ENCODE results near the gene DTNBP1.

Gene DTNBP1

DNA sequence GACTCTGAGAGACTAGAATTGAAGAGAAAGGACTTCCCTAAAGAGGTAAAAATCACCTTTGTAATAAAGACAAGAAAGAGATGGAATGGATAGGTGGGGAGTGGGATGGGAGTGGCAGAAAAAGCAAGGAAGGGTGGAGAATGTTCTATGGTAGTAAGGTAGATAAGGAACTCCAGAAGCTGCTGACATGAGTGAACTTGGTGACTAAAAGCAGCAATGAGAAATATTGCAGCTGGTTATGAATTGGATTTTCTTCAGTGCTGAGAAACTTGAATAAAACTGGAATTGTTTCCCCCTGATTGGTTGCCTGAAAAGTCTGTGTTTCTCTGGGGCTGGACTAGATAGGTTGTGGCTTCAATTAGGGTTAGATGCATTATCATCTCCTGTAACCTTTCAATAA is 15.7 kb upstream of the DTNBP1 start:
- no peak for TF ChIP-seq CTCF (IDR thresholded peaks at IDR 0.05; ENCODE audit: insufficient read depth, missing control alignments)
- DNase-seq (ENCODE audit: insufficient read length, low spot score), result no peak
- no peak for FAIRE-seq

DNA sequence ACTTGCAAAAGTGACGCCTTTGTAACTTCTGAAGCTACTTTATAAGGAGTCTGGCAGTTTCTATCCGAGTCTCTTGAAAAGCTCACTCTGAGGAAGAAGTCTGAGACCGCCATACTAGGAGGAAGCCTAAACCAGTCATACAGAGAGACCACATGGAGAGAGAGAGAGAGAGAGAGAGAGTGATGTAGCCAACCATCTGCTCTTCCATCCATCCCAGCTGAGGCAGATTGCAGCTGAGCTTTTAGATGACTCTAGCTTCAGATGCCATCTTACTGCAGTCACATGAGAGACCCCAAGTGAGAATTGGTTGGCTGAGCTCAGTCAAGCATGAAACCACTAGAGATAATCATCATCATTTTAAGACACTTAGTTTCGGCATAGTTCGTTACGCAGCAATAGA is 15.0 kb upstream of the DTNBP1 start:
- DNase-seq (ENCODE audit: insufficient read length, low spot score) (no peak), FAIRE-seq (no peak)

GRCh38 chr6:15675536-15676220 is 12.8 kb upstream of the DTNBP1 start:
- no peak for DNase-seq (ENCODE audit: insufficient read length, low spot score)
- TF ChIP-seq CTCF (IDR thresholded peaks at IDR 0.05; ENCODE audit: insufficient read depth, missing control alignments), result no peak
- no peak for FAIRE-seq

More for the DNA sequence above, 15.0 kb upstream of the DTNBP1 start:
- TF ChIP-seq CTCF (IDR thresholded peaks at IDR 0.05; ENCODE audit: insufficient read depth, missing control alignments), result no peak

DNA sequence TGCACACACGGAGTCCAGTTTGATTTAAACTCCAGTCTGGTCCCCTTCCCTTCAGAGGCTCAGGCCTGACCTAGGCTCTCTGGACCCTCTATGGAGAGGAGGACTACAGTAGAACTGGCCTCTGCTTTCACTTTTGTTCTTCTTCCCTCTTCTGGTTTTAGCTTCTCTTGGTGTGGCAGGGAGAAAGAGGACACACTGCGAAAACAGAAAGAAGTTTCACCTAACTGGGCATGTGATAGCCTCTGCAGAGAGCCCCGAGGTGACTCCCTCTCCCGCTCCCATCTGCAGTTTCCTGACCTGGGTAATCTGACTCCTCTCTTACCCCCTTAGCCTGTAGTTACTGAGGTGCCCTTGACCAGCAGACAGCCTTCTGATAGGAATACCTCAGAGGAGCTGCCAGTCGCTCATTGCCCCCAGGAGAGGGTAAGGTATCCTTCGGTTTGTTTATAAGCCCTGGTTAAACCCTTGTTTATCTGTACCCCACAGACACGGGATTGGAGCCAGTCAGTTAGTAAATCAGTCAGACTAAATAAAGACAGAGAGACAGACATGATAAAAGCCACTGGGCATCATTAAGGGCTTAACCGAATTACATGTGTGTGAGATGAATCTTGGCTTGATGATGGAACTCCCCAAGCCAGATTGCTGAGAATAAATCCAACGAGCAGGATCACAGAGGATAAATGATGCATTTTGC is 12.0 kb upstream of the DTNBP1 start:
- TF ChIP-seq CTCF (IDR thresholded peaks at IDR 0.05; ENCODE audit: insufficient read depth, missing control alignments), result no peak
- DNase-seq (ENCODE audit: insufficient read length, low spot score), result no peak
- FAIRE-seq, result peak; percentile 82

DNA sequence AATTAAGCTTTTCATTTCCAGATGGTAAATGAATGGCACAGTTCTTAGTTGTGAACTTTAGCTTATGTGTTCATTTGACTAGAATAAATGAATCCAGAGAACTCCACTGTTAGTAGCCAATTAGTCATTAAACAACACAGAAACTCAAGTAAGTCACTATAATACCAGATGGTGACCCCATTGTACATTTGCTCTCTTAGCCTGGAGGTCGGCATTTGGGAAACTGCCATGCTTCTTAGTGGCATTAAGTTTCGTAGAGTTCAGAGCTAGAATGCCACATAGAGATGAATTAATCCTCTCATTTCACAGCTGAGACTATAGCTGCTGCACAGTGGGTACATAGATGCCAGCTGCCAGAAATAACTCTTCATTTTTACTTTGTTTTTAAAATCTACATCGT is 10.8 kb upstream of the DTNBP1 start:
- TF ChIP-seq CTCF (IDR thresholded peaks at IDR 0.05; ENCODE audit: insufficient read depth, missing control alignments), result no peak
- FAIRE-seq (no peak), DNase-seq (ENCODE audit: insufficient read length, low spot score) (no peak)

- no peak for TF ChIP-seq CTCF (IDR thresholded peaks at IDR 0.05; ENCODE audit: insufficient read depth, missing control alignments)
- DNase-seq (ENCODE audit: insufficient read length, low spot score), result no peak
- FAIRE-seq, result peak; percentile 71
Observed at GRCh38 chr6:15672818-15673217, 10.0 kb upstream of the DTNBP1 start.

- no peak for TF ChIP-seq CTCF (IDR thresholded peaks at IDR 0.05; ENCODE audit: insufficient read depth, missing control alignments)
- no peak for FAIRE-seq
- no peak for DNase-seq (ENCODE audit: insufficient read length, low spot score)
Observed at GRCh38 chr6:15672291-15672690, 9.5 kb upstream of the DTNBP1 start.

All from D721Med (cell line).